Activated gamma-delta T cell treated with Interleukin-2 at 50 U/mL for 16 hours (primary cell): ENCODE measurements around the gene PPP1R3G.
"Not testable (repeated sequence)": the region's sequence is repeated elsewhere in the genome, so short reads cannot be mapped to it uniquely, and the experiment has no call there.

ENCODE experiments used
- DNase-seq: peaks from one replicate; pipeline ENCODE4 v3.0.0-alpha.2; 2020

The PPP1R3G gene

DNA sequence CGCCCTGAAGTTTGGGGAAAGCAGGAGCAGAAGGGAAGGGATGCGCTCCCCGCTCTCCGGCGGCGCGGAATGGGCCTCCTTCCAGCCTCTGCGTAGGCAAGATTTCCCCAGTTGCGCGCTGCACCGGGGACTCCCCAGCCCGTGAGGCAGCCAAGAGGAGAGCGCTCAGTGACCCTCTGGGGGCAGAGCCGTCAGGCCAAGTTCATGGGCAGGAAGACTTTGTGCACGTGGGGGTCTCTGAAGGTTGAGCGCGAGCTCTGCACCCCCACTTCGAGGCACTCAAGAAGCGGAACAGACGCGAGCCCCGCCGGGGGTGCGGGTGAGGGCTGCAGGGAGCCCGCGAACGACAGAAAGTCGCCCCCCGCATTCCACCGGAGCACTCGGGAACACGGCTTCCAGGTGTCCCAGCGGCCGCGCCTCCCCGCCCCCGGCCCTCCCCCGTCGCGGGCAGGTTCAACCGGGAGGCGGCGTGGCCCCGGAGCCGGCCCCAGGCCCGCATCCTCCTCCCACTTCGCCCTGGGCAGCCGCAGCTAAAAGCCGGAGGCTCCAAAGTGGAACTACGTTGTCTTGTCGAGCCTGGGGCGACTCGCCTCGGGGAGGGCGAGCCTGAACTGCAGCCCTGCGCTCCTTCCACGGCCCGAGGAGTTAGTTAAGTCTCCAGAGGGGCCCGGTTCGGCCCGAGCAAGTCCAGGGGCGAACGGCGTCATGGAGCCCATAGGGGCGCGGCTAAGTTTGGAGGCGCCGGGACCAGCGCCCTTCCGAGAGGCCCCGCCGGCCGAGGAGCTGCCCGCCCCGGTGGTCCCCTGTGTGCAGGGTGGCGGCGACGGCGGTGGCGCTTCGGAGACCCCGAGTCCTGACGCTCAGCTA is at the start of gene PPP1R3G:
PPP1R3G (plus strand) TSS at position 561 of the 867 bp plus-strand sequence; CDS start at position 706, 145 bp downstream.
- no peak for DNase-seq

DNA sequence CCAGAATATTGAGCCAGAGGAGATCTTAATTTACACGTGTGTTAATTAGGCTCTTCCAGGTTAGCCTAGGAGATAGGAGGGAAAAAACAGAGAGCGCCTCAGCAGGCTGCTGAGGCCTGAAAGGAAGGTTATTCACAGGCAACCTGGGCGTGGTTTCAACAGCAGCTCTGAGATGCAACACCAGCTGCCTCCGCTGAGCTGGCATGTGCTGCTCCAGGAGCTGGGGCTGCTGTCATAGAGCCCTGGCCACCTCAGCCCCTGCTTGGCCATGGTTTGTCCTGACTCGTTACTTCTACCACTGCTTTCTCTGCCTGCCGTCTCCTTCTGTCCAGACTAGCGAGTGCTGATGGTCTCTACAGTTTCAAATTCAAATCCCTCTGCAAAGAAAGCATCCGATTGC is 48.9 kb upstream of the PPP1R3G start:
- DNase-seq, result no peak

DNA sequence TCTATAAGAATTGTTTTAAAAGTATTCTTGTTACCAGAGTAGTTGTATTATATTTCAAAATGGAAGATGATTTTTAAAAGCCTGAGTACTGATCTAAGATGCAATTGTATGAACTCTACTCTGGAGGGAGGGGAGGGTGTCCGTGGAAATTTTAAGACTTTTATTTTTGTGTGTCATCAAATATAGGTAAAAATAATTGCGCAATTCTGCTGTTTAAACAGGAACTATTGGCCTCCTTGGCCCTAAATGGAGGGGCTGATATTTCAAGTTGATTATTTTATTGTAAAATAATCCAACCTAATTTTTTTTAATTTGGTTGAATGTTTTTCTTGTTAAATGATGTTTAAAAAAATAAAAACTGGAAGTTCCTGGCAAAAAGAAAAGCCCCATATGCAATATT is 43.2 kb upstream of the PPP1R3G start:
- no peak for DNase-seq

DNA sequence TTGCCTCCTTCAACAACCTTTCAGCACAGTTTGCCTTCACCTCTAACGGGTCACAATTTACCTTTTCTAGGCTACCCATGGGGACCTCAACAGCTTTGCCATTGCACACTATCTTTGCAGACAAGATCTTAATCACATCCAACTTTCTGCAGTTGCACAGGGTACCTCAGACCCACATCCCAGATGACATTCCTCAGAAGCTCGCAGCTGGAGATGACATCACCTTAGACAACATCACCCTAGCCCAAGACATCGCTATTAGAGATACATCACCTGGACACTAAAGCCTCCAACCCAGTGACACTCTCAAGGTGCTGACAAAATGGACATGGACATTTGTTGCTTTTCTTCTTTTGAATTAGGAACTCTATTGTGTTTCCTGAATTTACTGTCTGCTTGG is 42.7 kb upstream of the PPP1R3G start:
- no peak for DNase-seq

DNA sequence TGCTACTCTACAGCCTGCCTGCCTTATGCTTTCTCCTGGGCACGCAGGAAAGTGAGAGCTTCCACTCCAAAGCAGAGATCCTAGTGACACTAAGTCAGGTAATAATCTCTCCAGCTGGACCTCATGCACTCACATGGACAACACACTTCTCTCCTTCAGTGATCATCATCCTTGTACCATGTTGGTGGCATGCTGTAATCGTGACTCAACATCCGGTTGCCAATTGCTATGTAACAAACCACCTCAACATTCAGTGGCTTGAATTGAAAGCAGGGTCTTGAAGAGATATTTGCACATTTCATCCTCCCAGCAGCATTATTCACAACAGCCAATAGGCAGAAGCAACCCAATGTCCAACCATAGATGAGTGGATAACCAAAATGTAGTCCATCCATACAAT is 40.3 kb upstream of the PPP1R3G start:
- DNase-seq, result no peak

DNA sequence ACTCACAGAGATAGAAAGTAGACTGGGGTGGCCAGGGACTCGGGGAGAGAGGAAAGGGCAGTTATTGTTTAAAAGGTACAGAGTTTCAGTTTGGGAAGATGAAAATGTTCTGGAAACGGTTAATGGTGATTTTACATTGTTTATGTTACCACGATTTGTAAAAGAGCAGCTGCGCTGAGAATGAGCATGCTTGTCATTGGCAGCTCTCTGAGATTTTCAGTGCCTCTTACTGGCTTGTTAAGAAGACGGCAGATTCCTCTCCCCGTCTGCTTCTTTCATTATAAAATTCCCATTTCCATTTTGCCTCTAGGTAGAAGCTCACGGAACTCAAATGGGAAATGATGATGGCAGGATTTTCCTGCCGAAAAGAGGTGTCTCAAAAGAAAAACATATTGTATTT is 39.7 kb upstream of the PPP1R3G start:
- DNase-seq, result no peak

DNA sequence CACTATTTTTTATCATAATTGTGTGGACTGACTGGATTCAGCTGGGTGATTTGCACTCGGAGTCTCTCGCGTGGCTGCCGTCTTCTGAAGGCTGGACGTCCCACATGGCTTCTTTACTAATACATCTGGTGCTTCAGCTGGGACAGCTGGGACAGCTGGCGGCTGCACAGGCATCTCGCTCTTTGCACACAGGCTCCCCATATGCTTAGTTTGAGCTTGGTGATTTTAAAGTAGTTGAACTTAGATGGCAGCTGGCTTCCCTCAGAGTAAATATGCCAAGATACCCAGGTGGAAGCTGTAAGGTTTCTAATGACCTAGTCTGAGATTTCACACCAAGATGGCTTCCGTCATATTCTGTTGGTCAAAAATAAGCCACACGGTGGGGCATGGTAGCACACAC is 38.7 kb upstream of the PPP1R3G start:
- no peak for DNase-seq

DNA sequence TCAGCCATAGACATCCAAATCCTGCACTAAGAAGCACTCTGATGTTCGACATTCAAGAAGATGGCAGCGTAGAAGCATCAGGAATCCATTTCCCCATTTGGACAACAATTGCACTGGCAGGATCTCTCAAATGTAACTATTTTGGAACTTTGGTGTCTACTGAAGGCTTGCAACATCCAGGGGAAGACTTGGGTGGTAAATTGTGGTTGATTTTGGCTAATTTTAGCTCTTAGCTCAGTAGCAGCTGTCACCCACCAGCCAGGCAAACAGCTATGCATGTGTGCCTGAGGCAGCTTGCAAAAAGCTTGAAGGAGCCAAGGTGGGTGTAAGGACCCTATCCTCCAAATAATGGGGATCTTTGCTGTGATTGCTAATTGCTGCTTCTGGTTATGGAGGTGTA is 35.1 kb upstream of the PPP1R3G start:
- DNase-seq, result no peak

DNA sequence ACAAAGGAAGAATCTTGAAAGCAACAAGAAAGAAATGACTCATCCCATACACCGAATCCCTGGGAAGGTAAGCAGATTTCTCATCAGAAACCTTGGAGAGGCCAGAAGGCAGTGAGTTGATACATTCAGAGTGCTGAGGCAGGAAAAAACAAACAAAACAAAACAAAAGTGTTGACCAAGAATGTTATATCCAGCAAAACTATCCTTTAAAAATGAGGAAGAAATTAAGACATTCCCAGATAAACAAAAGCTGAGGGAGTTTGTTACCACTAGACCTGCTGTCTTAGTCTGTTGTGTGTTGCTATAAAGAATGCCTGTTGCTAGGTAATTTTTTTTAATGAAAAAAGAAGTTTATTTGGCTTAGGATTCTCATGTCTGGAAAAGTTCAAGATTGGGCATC is 33.7 kb upstream of the PPP1R3G start:
- DNase-seq, result no peak

DNA sequence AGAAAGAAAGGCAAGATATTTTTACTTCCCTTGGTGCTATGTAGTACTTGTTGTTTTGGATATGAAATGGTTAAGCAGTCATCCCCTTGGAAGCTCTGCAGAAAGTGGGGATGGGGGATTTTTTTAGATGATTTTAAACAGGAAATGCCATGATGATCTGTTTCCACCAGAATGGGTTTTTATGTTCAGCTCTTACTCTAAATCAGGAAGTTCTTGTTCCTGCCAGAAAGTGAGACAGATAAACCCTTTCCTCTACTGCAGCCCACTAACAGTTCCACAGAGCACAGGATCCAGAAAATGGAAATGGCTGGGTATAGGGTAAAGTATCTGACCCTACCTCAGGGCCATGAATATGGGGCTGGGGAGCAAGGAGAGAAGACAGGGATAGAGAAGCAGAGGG is 32.1 kb upstream of the PPP1R3G start:
- no peak for DNase-seq

DNA sequence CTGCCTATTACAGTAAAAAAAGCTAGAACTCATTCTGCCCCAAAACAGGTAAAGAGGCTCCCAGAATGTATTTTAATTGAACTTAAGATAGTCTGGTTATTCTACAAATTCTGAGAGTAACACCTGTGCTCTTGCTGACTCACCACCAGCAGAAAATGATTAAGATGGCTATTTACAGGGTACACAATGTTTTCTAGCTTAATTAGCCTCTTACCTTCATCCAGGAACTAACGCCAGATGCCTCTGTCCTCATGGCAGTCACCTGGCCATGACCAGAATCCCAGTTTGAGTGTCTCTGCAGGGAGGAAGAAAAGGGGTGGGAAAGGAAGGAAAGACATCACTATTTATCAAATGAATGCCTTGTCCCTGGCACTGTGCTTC is 31.3 kb upstream of the PPP1R3G start:
- no peak for DNase-seq

DNA sequence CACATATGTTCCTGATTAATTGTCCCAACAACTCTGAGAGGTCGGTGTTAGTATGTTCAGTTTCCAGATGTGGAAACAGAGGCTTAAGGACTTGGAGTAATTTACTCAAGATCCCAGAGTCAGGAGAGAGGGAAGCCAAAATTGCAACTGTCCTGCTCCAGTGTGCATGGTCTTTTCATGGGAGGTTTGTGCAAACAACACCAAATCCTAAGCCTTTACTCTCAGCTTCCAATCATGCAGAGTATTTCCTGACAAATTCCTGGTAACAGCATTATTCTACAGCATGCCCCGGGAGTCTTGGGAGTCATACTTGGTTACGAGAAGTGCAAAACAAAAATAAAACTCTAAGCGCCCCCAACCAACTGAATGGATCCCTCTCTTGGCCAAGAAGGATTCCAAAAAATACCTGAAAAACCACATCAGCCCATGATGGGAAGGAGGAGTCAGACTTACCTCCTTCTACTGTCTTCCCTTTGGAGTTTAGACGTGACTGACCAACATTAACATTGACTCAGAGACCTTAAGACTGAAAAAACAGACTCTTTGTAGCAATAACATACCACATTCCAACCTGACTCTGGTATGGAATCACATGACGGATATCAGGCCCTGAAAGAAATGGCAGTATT is 30.8 kb upstream of the PPP1R3G start:
- DNase-seq, result no peak

DNA sequence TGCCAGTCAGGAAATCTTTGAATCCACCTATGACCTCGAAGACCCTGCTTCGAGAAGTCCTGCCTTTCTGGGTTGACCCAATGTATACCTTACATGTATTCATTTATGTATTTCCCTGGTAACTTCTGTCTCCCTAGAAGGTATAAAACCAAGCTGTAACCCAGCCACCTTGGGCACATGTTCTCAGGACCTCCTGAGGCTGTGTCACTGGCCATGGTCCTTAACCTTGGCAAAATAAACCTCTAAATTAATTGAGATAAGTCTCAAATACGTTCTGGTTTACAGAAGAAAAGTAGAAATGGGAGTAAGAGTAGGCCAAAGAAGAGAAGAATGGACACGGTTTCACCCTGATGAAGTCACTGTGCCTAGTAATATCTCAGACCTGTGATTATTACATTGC is 30.0 kb upstream of the PPP1R3G start:
- no peak for DNase-seq

DNA sequence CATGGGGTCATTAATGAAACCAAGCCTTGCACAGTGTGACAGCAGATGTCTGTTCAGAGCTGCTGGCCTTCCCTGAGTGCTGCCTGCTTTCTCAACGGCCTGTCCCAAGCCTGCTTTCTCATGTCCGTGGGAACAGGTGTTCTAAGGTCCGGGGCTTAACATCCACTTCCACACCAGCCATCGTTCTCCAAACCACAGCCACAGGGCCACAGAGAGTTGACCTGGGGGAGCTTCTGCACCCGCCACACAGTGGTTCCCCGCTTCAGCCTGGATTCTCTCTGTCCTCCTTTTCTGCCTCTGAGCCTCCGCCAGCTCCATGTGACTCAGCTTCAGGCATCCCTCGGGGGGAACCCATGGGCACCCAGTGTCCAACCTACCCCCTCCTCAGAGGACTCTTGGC is 26.9 kb upstream of the PPP1R3G start:
- DNase-seq, result no peak

DNA sequence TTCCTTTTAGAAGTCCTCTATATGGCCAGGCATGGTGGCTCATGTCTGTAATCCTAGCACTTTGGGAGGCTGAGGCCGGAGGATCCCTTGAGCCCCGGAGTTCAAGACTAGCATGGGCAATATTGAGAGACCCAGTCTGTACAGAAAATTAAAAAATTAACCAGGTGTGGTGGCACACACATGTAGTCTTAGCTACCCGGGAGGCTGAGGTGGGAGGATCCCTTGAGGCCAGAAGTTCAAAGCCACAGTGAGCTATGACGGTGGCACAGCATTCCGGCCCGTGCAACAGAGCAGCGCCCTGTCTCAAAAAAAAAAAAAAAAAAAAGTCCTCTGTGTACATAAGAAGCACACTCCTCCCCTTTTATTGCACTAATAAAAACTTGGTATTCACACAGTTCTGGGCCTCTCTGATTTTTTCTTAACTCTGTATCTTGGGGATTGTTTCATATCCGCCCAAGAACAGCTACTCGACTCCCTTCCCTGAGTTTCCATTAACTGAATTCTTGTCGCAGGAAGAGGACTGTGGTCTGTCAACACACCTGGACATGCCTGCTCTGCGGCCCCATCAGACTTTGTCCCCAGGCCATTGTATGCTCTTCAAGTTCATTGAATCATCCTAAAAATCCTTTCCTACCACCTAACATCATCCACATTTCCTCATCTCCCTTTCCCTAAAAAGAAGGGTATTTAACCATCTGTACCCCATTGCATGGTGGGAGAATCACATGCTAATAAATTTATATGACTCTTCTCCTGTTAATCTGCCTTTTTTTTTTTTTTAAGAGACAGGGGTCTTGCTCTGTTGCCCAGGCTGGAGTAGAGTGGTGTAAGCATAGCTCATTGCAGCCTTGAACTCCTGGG is 25.9 kb upstream of the PPP1R3G start:
- DNase-seq, result no peak

DNA sequence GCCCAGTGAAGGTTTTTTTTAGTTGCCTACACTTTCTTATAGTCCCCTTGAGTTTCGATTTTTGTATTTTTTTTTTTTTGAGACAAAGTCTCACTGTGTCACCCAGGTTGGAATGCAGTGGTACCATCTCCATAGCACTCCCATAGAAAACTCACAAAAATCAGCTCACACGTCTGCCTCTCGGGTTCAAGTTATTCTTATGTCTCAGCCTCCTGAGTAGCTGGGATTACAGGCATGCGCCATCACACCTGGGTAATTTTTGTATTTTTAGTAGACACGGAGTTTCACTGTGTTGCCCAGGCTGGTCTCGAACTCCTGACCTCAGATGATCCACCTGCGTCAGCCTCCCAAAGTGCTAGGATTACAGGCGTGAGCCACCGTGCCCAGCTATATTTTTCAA is 24.7 kb upstream of the PPP1R3G start:
- DNase-seq, result not testable (repeated sequence)

DNA sequence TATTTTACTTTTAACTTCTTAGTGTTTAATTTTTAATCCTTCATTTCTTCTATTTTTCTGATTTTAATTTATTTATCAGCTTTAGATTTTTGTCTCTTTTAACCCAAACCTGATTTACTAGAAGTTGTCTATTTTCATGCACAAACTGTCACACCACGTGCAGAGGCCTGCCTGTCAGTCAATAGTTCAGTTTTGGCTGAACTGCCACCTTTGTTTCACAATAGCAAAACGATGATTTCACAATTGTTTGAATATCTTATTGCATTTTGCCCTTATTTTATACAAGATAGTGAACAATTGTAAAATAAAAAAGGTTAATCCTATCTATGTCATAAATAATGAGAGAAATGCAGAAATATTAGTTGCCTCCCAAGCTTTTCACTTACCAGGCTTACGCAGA is 24.0 kb upstream of the PPP1R3G start:
- DNase-seq, result no peak

DNA sequence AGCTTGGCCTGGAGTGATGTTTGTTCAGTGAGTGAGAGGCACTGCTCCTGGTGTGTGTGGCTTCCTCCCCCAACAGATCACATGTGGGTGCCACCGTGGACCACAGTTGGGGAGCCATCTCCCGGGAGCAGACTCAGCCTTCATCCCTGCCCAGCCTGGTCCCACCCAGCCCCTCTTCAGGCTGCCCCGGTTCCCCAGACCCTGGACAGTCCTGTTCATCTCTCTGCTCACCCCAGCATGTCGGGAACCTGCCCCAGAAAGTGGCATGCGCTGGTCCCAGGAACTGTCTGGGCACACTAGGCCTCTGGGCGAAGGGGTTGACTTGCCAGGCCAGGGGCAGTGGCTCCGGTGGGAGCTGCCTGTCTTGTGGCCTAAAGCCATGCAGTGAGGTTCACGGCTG is 21.5 kb upstream of the PPP1R3G start:
- no peak for DNase-seq

DNA sequence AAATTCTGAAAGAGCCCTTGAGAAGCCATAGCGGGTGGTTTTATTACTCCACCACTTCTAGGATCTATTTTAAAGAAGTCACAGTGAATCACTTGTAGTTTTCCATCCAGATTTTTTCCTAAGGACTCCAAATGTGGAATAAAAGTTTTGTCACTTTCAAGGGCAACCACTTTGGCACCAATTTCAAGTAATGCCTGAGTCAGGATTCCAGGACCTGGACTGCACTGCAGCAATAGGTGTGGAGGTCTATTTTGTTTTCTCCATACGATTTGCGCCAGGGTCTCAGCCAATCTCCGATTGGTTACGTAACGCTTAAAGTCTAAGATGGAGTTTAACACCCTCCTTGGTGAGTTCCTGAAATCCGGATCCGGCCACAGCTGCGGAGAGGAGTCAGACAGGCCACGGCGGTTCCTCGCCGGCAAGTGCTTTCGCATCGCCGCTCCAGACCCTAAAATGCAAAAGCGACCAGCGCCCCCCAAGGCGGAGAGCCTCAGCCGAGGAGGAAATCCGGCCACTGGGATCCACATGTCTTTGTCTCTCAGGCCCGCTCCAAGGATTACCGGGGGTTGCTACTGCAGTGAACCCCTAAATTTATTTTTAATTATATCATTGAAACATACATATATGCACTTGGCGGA is 18.6 kb upstream of the PPP1R3G start:
- no peak for DNase-seq

DNA sequence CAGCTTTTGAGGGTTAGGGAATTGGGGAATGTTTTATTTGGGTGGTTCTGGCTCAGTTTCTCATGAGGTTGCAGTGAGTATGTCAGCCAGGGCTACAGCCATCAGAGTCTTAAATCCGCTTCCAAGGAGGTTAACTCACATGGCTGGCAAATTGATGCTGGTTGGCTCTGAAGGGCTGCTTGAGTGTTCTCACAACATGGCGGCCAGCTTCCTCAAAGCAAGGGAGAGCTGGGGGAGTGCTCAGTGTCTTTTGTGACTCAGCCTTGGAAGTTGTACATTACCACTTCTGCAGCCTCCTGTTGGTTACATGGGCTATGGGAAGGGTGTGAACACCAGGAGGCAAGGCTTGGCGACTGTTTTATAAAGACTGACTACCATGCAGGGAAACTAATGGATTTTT is 17.8 kb upstream of the PPP1R3G start:
- DNase-seq, result no peak

DNA sequence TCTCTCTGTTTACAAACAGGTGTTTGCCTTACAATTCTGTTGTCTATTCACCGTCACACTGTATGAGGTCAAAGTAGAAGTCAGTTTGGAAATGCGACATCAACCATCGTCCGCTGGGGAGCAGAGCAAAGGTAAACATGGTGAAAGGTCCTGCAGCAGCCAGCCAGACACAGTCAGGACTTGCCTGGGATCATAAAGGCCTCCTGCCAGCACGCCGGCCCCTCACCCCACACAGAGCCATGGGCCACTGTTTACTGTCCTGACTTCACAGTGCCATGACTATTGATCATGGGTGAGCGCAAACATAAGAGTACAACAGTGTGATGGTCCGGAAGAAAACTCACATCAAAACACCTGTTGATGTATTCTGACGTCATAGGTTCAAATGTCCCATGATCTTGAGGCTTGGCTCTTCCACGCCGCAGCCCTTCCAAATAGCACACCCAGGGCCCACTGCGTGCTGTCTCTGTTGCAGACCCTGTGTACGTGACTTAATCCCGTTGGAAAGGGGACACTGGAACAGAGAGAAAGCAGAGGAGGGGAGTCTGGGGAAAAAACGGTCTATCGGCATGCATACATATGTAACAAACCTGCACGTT is 16.9 kb upstream of the PPP1R3G start:
- DNase-seq, result no peak

DNA sequence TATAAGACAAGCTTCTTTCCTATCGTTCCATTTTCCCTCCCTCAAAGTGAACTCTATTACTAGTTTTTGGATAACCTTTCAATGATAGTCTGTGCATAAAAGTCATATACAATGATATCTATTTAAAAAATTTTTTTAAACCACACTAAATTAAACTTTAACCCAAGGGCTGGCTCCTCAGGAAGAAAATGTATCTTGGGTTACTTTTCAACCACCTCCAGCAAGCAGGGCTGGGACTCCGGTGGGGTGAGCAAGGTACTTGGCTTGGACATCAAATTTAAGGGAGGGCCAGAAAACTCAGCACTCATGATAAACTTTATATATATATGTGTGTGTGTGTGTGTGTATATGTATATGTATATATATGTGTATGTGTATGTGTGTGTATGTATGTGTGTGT is 13.9 kb upstream of the PPP1R3G start:
- DNase-seq, result no peak

DNA sequence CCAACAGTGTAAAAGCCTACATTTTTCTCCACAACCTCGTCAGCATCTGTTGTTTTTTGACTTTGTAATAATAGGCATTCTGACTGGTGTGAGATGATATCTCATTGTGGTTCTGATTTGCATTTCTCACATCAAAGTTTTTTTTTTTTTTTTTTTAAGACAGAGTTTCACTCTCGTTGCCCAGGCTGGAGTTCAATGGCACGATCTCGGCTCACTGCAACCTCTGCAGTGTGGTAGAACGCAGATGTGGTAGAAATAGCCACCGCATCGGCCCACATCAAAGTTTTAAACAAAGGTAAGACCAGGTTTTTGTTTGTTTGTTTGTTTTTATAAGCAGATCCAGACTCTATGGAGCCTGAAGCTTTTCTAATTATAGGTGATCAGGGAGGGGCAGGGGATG is 12.7 kb upstream of the PPP1R3G start:
- DNase-seq, result no peak
